ENCODE data around the gene OGDH. TPM values are rescaled to one million over a fixed set of nuclear protein-coding genes. Genes with fewer than 3 reads are reported as not detected.
A peak's percentile ranks its signal among the peaks of the same experiment; 100 is the strongest.
"Not testable (repeated sequence)": the region's sequence is repeated elsewhere in the genome, so short reads cannot be mapped to it uniquely, and the experiment has no call there.

OGDH gene
- total RNA-seq, 1 donor from 2014 or later = 80.0 TPM

GRCh38 chr7:44729949-44730590 lies 123.6 kb downstream of the OGDH start:
- no peaks in the 10 kb centered on the region for H3K27me3 Mint-ChIP-seq (ENCODE audit: low read depth)
- peaks cover 24% of the 10 kb centered on the region for H3K4me1 Mint-ChIP-seq (ENCODE audit: low read depth)
- TF ChIP-seq CTCF (IDR thresholded peaks at IDR 0.05) = no peak
- no peaks in the 10 kb centered on the region for H3K36me3 Mint-ChIP-seq (ENCODE audit: low read depth)
- H3K9me3 Mint-ChIP-seq (ENCODE audit: low read depth) = no peaks in the 10 kb centered on the region
- no peak overlapping the region for H3K4me3 Mint-ChIP-seq (ENCODE audit: unreplicated experiment)
- DNase-seq (ENCODE audit: low spot score) = peak; percentile 79
- H3K27ac Mint-ChIP-seq (ENCODE audit: unreplicated experiment) = no peak overlapping the region

GRCh38 chr7:44732971-44733370 lies 126.5 kb downstream of the OGDH start:
- peaks cover 24% of the 10 kb centered on the region for H3K4me1 Mint-ChIP-seq (ENCODE audit: low read depth)
- not testable (repeated sequence) for H3K4me3 Mint-ChIP-seq (ENCODE audit: unreplicated experiment); H3K9me3 Mint-ChIP-seq (ENCODE audit: low read depth); H3K27ac Mint-ChIP-seq (ENCODE audit: unreplicated experiment); H3K27me3 Mint-ChIP-seq (ENCODE audit: low read depth); H3K36me3 Mint-ChIP-seq (ENCODE audit: low read depth)
- peak; percentile 4 for DNase-seq (ENCODE audit: low spot score)

GRCh38 chr7:44733708-44734481 lies 127.5 kb downstream of the OGDH start:
- no peak for TF ChIP-seq CTCF (IDR thresholded peaks at IDR 0.05)
- H3K9me3 Mint-ChIP-seq (ENCODE audit: low read depth) = peaks cover 4% of the 10 kb centered on the region
- no peak overlapping the region for H3K4me3 Mint-ChIP-seq (ENCODE audit: unreplicated experiment)
- peak overlapping the region; percentile 76 for H3K27ac Mint-ChIP-seq (ENCODE audit: unreplicated experiment)
- peaks cover 25% of the 10 kb centered on the region for H3K4me1 Mint-ChIP-seq (ENCODE audit: low read depth)
- H3K36me3 Mint-ChIP-seq (ENCODE audit: low read depth) = no peaks in the 10 kb centered on the region
- DNase-seq (ENCODE audit: low spot score) = peak; percentile 10
- H3K27me3 Mint-ChIP-seq (ENCODE audit: low read depth) = no peaks in the 10 kb centered on the region

GRCh38 chr7:44735403-44736165 lies 129.2 kb downstream of the OGDH start:
- H3K4me3 Mint-ChIP-seq (ENCODE audit: unreplicated experiment) = no peak overlapping the region
- DNase-seq (ENCODE audit: low spot score) = no peak
- TF ChIP-seq CTCF (IDR thresholded peaks at IDR 0.05) = peak; percentile 24
- H3K27me3 Mint-ChIP-seq (ENCODE audit: low read depth) = no peaks in the 10 kb centered on the region
- peak overlapping the region; percentile 97 for H3K27ac Mint-ChIP-seq (ENCODE audit: unreplicated experiment)
- H3K4me1 Mint-ChIP-seq (ENCODE audit: low read depth) = peaks cover 29% of the 10 kb centered on the region
- H3K9me3 Mint-ChIP-seq (ENCODE audit: low read depth) = peaks cover 4% of the 10 kb centered on the region
- H3K36me3 Mint-ChIP-seq (ENCODE audit: low read depth) = no peaks in the 10 kb centered on the region

- TF ChIP-seq CTCF (IDR thresholded peaks at IDR 0.05) = no peak
- H3K9me3 Mint-ChIP-seq (ENCODE audit: low read depth) = peaks cover 4% of the 10 kb centered on the region
- H3K27ac Mint-ChIP-seq (ENCODE audit: unreplicated experiment) = peak overlapping the region; percentile 76
- DNase-seq (ENCODE audit: low spot score) = peak; percentile 59
- H3K27me3 Mint-ChIP-seq (ENCODE audit: low read depth) = no peaks in the 10 kb centered on the region
- no peak overlapping the region for H3K4me3 Mint-ChIP-seq (ENCODE audit: unreplicated experiment)
- peaks cover 29% of the 10 kb centered on the region for H3K4me1 Mint-ChIP-seq (ENCODE audit: low read depth)
- H3K36me3 Mint-ChIP-seq (ENCODE audit: low read depth) = no peaks in the 10 kb centered on the region
Observed at GRCh38 chr7:44736896-44737295, 130.5 kb downstream of the OGDH start.

Data from chondrocyte (in vitro differentiated cells).